Activated CD4-positive, CD25-positive, alpha-beta regulatory T cell treated with anti-CD3 and anti-CD28 coated beads, Interleukin-2, amount 50 U/mL, for 16 hours (primary cell): Measurements from ENCODE around the gene FGF18.

Source experiments
- DNase-seq: peaks from one replicate; pipeline ENCODE4 v3.0.0-alpha.2; 2020; ENCODE audit warnings: low read depth, low spot score

The FGF18 gene

GRCh38 chr5:171467107-171467506, 47.7 kb downstream of the FGF18 start:
- DNase-seq, result no peak

GRCh38 chr5:171469326-171469725, 49.9 kb downstream of the FGF18 start:
- DNase-seq, result no peak

- DNase-seq, result no peak
Observed at GRCh38 chr5:171470420-171470819, 51.0 kb downstream of the FGF18 start.

- no peak for DNase-seq
Observed at GRCh38 chr5:171474230-171474813, 54.9 kb downstream of the FGF18 start.

- DNase-seq, result no peak
Observed at GRCh38 chr5:171475596-171475995, 56.1 kb downstream of the FGF18 start.

- no peak for DNase-seq
Observed at GRCh38 chr5:171476701-171477100, 57.3 kb downstream of the FGF18 start.

GRCh38 chr5:171477101-171477500, 57.7 kb downstream of the FGF18 start:
- no peak for DNase-seq

- DNase-seq, result no peak
Observed at GRCh38 chr5:171477666-171478065, 58.2 kb downstream of the FGF18 start.

- no peak for DNase-seq
Observed at GRCh38 chr5:171478946-171479775, 59.7 kb downstream of the FGF18 start.

- no peak for DNase-seq
Observed at GRCh38 chr5:171479776-171480125, 60.3 kb downstream of the FGF18 start.

GRCh38 chr5:171480239-171480638, 60.8 kb downstream of the FGF18 start:
- no peak for DNase-seq

- no peak for DNase-seq
Observed at GRCh38 chr5:171481571-171482433, 62.4 kb downstream of the FGF18 start.

GRCh38 chr5:171482434-171482730, 62.9 kb downstream of the FGF18 start:
- DNase-seq, result no peak

- no peak for DNase-seq
Observed at GRCh38 chr5:171483551-171484135, 64.2 kb downstream of the FGF18 start.

- DNase-seq, result peak; percentile 2
Observed at GRCh38 chr5:171484460-171484899, 65.0 kb downstream of the FGF18 start.

- no peak for DNase-seq
Observed at GRCh38 chr5:171485668-171486067, 66.2 kb downstream of the FGF18 start.

GRCh38 chr5:171486613-171487012, 67.2 kb downstream of the FGF18 start:
- no peak for DNase-seq

GRCh38 chr5:171488876-171489275, 69.4 kb downstream of the FGF18 start:
- DNase-seq, result no peak

GRCh38 chr5:171492781-171493180, 73.3 kb downstream of the FGF18 start:
- no peak for DNase-seq

- no peak for DNase-seq
Observed at GRCh38 chr5:171493646-171494393, 74.4 kb downstream of the FGF18 start.

GRCh38 chr5:171494452-171495121, 75.1 kb downstream of the FGF18 start:
- no peak for DNase-seq
